ENCODE measurements around the gene SLC35B2.

DNA sequence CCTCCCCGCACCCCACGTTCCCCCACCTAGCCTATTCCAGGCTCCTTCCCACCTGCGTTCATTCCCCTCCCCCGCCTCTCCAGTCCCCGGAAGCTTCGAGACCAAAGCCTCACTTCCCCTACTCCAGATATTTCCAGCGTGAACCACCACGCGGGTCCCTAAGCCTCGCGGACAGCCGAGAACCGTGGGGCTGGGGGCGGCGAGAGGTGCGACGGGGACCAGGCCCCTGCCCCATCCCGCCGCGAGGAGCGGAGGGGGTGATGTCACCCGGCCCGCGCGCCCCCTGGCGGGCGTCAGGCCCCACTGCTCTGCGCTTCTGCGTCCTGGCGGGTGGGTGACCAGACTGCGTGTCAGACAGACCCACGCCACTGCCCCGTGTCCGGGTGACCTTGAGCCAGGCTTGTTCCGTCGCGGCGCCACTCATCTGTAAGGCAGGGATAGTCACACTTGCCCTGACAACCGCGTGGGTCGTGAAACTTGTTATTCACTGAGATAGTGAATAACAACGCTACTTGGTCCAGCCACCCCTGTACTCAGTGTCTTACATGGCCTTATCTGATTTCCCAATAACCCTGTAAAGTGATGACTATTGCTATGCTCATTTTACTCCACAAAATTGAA is 19.4 kb downstream of the SLC35B2 start:
- TF ChIP-seq, protein P1, sequence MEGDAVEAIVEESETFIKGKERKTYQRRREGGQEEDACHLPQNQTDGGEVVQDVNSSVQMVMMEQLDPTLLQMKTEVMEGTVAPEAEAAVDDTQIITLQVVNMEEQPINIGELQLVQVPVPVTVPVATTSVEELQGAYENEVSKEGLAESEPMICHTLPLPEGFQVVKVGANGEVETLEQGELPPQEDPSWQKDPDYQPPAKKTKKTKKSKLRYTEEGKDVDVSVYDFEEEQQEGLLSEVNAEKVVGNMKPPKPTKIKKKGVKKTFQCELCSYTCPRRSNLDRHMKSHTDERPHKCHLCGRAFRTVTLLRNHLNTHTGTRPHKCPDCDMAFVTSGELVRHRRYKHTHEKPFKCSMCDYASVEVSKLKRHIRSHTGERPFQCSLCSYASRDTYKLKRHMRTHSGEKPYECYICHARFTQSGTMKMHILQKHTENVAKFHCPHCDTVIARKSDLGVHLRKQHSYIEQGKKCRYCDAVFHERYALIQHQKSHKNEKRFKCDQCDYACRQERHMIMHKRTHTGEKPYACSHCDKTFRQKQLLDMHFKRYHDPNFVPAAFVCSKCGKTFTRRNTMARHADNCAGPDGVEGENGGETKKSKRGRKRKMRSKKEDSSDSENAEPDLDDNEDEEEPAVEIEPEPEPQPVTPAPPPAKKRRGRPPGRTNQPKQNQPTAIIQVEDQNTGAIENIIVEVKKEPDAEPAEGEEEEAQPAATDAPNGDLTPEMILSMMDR (IDR thresholded peaks at IDR 0.05), result peak; percentile 95 to 99 (median 98)
- TF ChIP-seq POLR2A (IDR thresholded peaks at IDR 0.05), result peak in 2 of 4 donors; percentile 32 to 44

All from esophagus squamous epithelium (tissue), 4 donors.